Measurements from ENCODE around the gene FCAMR.

The FCAMR gene

GRCh38 chr1:206987873-206988272 is 17.6 kb upstream of the FCAMR start:
- DNase-seq = no peak

- no peak for DNase-seq
These were observed 16.6 kb upstream of the FCAMR start for GRCh38 chr1:206986885-206987284.

GRCh38 chr1:206986402-206986801 is 16.1 kb upstream of the FCAMR start:
- DNase-seq = no peak

- DNase-seq = no peak
These were observed 15.0 kb upstream of the FCAMR start for GRCh38 chr1:206985162-206985749.

DNA sequence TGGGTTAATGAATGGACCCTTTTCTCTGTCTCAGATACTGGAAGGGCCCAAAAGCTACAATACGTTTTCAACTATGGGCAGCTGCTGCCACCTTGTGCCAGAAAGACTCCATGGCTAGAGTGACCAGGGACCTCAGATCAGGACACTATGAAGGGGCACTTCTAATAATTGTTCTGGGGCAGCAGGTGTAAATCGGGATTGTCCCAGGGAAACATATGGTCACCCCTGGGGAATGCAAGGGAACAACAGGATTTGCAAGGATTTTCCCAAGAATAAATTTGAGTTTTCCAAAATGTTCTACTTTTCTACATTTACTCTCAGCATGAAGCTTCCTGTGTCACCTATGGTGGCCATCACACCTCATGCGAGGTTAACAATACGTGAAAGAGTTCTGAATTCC is 12.0 kb upstream of the FCAMR start:
- peak; percentile 1 for DNase-seq

DNA sequence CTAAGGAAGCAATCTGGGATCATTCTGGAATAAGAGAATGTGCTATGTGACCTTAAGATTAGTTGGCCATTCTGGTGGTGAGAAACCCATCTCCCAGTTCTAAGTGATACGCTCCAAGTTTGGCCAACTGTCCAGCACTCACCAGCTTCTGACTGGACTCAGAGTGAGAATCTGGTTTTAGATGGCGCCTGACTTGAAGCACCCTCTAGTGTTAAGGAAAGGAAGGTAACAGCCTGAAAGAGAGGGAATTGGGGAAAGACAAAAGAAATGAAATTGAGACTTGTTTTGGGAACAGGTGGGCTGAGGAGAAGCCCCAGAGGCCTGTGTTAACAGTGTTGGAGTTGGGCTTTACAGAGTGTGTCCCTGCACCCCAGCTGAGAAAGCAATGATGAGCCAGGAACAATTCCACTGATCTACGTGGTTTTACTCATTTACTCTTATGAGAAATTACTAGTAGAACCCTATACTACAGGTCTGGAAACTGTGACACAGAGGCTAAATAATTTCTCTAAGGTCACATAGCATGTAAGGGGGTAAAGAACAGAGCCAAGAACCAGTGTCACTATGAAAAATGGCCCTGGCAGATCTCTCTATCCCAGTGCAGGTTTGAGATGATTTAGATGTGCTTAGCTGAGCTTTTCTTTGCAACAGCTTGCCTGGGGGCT is 9.3 kb upstream of the FCAMR start:
- DNase-seq = no peak

DNA sequence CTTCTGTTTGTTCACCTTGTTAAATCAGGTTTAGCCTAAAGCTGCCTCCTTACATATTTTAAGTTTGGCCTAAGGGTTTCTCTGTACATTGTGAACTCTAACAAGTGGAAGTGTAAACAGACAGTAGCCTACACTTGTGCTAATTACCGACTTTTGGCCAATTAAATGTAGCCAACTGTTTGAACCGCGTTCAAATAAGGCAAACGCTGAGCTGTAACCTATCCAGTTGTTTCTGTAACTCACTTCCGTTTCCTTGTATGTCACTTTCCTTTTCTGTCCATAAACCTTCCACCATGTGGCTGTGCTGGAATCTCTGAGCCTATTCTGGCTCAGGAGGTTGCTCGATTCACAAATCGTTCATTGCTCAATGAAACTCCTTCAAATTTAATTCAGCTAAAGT is 8.0 kb upstream of the FCAMR start:
- DNase-seq = no peak

GRCh38 chr1:206975306-206975705 is 5.0 kb upstream of the FCAMR start:
- DNase-seq = no peak

DNA sequence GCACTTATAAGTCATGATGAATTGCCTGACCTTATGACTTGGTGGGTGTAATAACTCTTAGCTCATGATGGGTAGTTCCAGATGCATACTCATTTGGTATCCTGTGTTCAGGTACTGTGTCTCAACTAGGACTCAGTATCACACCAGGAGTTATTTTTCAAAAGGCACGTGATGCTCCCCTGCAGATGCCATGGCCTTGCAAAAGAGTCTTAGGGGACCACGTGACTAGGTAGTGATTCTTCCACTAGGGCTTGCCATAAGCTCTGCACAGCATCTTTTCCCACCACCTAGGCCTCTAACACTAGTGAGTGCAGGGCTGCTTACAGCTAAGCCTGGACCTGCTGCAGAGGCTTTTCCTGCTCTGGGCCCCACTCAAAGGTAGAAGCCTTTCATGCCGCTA is 3.9 kb upstream of the FCAMR start:
- no peak for DNase-seq

DNA sequence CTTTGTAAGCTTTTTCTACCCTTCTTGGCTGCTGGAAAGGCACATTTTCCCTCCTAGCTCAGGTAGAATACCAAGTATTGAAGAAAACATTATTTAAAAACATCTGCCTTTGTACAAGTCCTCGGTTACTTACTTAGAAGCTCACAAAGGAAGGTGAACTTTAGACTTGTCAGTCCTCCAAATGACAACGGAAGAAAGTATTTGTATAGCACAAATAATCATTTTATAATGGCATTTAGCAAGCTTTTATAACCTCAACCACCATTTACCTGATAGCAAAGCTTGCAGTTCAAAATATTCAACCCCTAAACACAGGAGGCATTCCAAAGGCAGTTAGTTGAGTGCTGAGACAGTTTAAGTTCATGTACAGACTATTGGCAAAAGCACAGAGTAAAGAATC is 2.5 kb upstream of the FCAMR start:
- DNase-seq = no peak

DNA sequence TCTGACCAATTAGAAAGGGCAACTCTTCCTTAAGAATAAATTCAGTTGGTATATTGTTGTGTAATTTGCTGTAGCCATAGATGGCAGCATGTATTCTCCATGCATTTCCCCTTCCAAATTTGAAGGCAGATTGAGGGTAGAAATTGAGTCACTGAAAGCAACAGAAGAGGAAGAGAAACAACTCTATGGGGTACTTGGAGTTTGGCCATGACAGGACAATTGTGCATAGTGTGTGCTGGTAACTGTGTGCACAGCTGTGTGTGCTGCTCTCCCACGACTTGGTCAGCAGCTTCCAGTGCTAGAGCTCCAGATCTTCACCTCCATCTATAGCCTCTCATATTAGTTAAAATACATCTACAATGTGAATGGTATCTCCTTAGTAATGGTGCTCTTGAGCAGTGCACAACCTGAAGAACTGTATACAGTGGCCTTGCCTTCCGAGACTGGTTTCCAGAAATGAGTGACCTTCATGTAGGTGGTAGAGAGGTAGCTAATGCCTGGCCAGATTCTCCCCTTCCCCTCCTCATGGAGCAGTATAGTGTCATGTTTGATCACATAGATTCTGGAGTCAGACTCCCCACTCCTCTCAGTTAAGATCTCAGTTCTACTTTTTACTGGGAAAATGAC is 882 bp upstream of the FCAMR start:
- DNase-seq = no peak

- DNase-seq = no peak
These were observed 1.2 kb downstream of the FCAMR start for GRCh38 chr1:206969090-206969489.

GRCh38 chr1:206967096-206967849 is 3.0 kb downstream of the FCAMR start:
- no peak for DNase-seq

GRCh38 chr1:206965781-206966180 is 4.5 kb downstream of the FCAMR start:
- DNase-seq = no peak

- DNase-seq = no peak
These were observed 6.5 kb downstream of the FCAMR start for GRCh38 chr1:206963740-206964139.

GRCh38 chr1:206963119-206963712 is 7.0 kb downstream of the FCAMR start:
- DNase-seq = no peak

DNA sequence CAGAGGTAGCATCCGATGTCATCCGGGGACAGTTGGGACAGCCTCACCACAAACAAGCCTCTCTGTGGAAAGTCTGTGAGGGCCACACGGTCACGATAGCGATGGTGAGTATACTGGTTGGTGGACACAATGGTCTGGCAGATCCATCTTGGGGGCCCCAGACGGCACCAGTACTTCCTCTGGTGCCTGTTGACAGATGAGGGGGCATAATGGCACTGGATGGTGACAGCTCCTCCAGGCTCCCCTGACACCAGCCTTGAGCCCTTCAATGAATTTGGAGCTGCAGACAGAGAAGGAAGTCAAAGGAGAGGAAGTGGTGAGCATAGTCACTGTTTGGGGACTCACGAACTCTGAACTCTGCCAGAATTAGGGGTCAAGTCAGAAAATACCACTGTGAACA is 8.0 kb downstream of the FCAMR start:
- no peak for DNase-seq

DNA sequence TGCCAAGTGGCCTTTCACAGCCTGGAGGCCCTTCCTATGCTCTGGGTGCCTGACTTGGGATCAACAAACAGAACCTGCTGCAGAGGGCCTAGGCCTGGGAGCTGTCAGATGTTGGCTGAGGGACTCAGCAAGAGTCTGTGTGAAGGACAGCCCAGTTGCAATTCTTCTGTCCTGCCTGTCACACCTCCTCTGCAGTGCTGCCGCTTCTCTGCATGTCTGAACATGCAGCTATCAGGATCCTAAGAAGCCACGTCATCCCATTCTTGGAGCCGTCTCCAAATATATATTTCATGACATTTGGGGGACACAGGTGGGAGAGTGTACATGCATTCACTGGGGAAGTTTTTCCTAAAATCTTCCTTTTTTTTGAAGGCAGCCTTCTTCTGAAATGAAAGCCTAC is 8.6 kb downstream of the FCAMR start:
- no peak for DNase-seq

DNA sequence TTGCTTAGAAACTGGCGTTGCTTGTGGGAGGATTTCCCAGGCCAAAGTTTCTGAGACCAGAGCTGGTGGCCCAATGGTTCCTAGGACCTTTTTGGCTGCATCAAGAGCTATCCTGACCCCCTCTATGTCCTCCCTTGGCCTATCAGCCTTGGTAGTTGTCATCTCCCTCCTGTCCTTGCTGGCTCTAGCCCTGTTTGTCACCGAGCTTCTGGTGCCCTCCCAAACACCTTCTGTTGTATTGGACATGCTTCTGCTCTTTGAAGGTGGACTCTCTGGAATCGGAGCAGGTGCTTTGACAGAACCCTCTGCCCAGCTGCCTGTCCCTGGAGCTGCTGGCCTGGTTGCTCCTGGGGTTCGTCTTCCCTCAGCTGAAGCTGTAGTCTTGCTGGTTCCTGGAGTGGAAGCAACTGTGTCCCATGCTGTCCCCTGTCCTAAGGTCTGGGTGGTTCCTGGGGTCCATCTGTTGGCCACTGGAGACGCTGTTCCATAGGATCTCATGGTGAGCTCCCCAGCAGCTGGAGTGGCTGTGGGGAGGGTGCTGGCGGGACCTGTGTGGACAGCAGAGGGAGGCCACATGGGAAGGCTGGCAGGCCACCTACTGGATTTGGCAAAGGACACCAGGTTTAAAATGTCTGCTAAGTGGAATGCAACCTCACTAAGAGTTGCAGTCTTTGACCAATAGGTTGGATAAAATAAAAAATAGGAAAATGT is 9.4 kb downstream of the FCAMR start:
- DNase-seq = no peak

GRCh38 chr1:206958144-206958543 is 12.1 kb downstream of the FCAMR start:
- no peak for DNase-seq

DNA sequence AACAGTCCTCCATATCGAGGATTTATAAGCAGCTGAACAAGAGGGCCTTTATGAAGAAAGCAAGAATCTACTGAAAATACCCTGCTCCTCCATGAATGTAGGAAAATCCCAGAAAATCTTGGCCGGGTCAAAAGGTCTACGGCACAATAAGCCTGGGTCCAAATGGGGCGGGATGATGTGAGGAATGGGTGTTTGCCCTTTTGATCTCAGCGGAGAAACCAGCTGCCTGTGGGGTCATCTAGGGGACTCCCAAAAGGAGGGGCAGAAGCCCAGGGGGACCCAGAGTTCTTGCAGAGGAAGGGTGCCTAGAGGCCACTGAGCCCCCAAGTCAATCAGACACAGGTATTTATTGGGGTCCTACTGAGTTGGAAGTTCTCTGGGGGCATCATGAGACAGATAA is 12.6 kb downstream of the FCAMR start:
- no peak for DNase-seq

DNA sequence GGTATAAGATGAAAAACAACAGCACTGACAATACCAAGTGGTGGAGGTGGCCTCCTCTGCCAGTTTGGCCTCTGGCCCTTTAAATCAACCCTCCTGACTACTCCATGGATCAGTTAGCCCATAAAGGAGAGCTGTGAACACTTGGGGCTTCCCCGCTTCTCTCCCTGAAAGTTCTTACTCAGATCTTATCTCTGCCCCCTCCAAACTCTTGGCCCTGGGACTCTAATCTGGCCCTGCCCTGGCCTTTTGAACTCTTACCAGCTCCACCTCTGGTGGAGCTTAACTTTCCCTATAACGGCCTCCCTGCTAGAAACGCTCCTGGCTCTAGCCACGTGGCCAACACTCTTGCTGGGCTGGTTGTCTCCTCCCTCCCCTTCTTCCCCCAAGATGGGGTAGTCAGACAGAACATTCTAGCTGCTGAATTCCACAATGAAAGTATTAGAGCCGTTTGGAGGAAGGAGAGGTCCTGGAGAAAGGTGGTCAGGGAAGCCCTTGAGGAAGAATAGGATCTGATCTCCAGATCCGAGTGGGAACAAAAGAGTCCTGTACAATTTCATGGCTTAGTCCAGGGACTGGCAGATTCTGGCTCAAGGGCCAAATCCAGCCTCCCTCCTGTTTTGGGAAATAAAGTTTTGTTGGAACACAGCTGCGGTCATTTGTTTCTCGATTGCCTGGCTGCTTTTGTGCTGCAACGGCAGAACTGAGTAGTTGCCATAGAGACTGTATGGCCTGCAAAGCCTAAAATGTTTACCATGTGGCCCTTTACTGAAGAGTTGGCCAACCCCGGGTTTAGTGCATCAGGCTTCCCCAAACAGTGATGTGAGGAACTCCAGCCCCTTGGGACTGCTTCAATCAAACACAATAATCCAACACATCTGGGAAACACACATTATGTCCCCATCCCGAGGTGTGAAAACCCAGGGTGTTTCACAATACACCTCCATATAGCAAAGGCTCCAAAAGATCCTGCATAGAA is 14.5 kb downstream of the FCAMR start:
- DNase-seq = no peak
